Hepatocyte (in vitro differentiated cells): ENCODE measurements around the gene TASOR2.

ENCODE experiments used
- CTCF ChIP-seq: fragments of 200-600 bp; sonication (generic); IDR thresholded peaks from 2 replicates; pipeline ENCODE4 v1.5.1; 2016; ENCODE audit warnings: antibody characterized with exemption, mild to moderate bottlenecking; ENCODE audit not compliant: poor library complexity
- EZH2 ChIP-seq: fragments of 200-600 bp; sonication (generic); IDR thresholded peaks from 2 replicates; pipeline ENCODE4 v1.6.1; 2016; ENCODE audit warnings: antibody characterized with exemption, mild to moderate bottlenecking, borderline replicate concordance
- EZH2phosphoT487 ChIP-seq: fragments of 200-600 bp; sonication (generic); IDR thresholded peaks from one replicate; pipeline ENCODE4 v1.6.1; 2018; ENCODE audit warnings: antibody characterized with exemption, mild to moderate bottlenecking, low read depth, moderate library complexity; ENCODE audit not compliant: unreplicated experiment, severe bottlenecking

- no peak for TF ChIP-seq CTCF
- TF ChIP-seq EZH2phosphoT487, result no peak
- no peak for TF ChIP-seq EZH2
These were observed 33.8 kb upstream of the TASOR2 start for GRCh38 chr10:5650664-5651387.
